OCI-LY7 (cell line): Measurements from ENCODE around the gene PPP6R3.

Source experiments
- CTCF ChIP-seq: fragments of 200-600 bp; sonication (generic); conservative IDR thresholded peaks from 2 replicates; pipeline ENCODE4 v1.5.1; 2014; ENCODE audit warnings: mild to moderate bottlenecking, antibody characterized with exemption, low read length, moderate library complexity, mixed read lengths
- EZH2phosphoT487 ChIP-seq: fragments of 200-600 bp; sonication (generic); IDR thresholded peaks from 2 replicates; pipeline ENCODE4 v1.6.1; 2018; ENCODE audit warnings: low read depth, borderline replicate concordance, mild to moderate bottlenecking, mixed run types, antibody characterized with exemption, low read length, moderate library complexity, mixed read lengths

- no peak for TF ChIP-seq CTCF
- TF ChIP-seq EZH2phosphoT487 = no peak
These were observed 21.0 kb upstream of the PPP6R3 start for GRCh38 chr11:68439355-68440065.
